SU-DHL-6 (cell line): ENCODE measurements around the gene OGFOD2.

Experiments
- H2AFZ ChIP-seq: fragments of 200-600 bp; sonication (generic); 2 replicates; pipeline ENCODE4 v1.6.1; 2014; ENCODE audit warnings: low read depth, mild to moderate bottlenecking, moderate library complexity, mixed read lengths, antibody characterized with exemption, low read length; ENCODE audit not compliant: severe bottlenecking
- H3F3A ChIP-seq: fragments of 200-600 bp; shearing (Covaris generic); 2 replicates; pipeline ENCODE4 v1.6.0; 2016; ENCODE audit warnings: antibody characterized with exemption, mild to moderate bottlenecking; ENCODE audit not compliant: insufficient read depth
- H3K27ac ChIP-seq: fragments of 200-600 bp; sonication (generic); 2 replicates; pipeline ENCODE4 v1.5.1; 2016; ENCODE audit warnings: low read depth, mild to moderate bottlenecking, low read length, moderate library complexity, mixed read lengths
- H3K27me3 ChIP-seq: fragments of 200-600 bp; sonication (generic), shearing (Covaris generic); 2 replicates; pipeline ENCODE4 v1.6.0; 2014; ENCODE audit warnings: mild to moderate bottlenecking, low read length
- H3K36me3 ChIP-seq: fragments of 200-600 bp; sonication (generic); 2 replicates; pipeline ENCODE4 v1.6.1; 2014; ENCODE audit warnings: mild to moderate bottlenecking, low read length, mixed read lengths
- H3K4me2 ChIP-seq: fragments of 300-600, 200-600 bp; shearing (Covaris generic), sonication (generic); 2 replicates; pipeline ENCODE4 v1.6.0; 2014; ENCODE audit warnings: low read length, low read depth, mild to moderate bottlenecking; ENCODE audit not compliant: poor library complexity, severe bottlenecking
- H3K4me3 ChIP-seq: fragments of 200-600 bp; sonication (generic); 2 replicates; pipeline ENCODE4 v1.5.1; 2014; ENCODE audit warnings: antibody characterized with exemption, low read length, mild to moderate bottlenecking, mixed read lengths; ENCODE audit not compliant: insufficient read depth, poor library complexity, severe bottlenecking
- H3K79me2 ChIP-seq: fragments of 200-600 bp; sonication (generic); 2 replicates; pipeline ENCODE4 v1.6.1; 2014; ENCODE audit warnings: mild to moderate bottlenecking, low read length, moderate library complexity; ENCODE audit not compliant: insufficient read depth
- H3K9ac ChIP-seq: fragments of 200-600 bp; sonication (generic); 2 replicates; pipeline ENCODE4 v1.7.0; 2014; ENCODE audit warnings: mild to moderate bottlenecking, low read length
- H3K9me2 ChIP-seq: fragments of 200-600 bp; sonication (generic); replicated peaks from 2 replicates; pipeline ENCODE4 v1.6.1; 2014; ENCODE audit warnings: low read length; ENCODE audit not compliant: insufficient read depth
- H3K9me3 ChIP-seq: fragments of 200-600 bp; sonication (generic); 2 replicates; pipeline ENCODE4 v1.6.1; 2014; ENCODE audit warnings: low read length, mixed read lengths; ENCODE audit not compliant: insufficient read depth
- H4K20me1 ChIP-seq: fragments of 200-600 bp; sonication (generic); 2 replicates; pipeline ENCODE4 v1.6.1; 2014; ENCODE audit warnings: low read depth, mild to moderate bottlenecking, antibody characterized with exemption, low read length, moderate library complexity, mixed read lengths
- EZH2phosphoT487 ChIP-seq: fragments of 200-600 bp; sonication (generic), shearing (Covaris generic); conservative IDR thresholded peaks from 2 replicates; pipeline ENCODE4 v1.6.1; 2018; ENCODE audit warnings: mild to moderate bottlenecking, antibody characterized with exemption, low read length, moderate library complexity, mixed read lengths
- TF ChIP-seq, protein P1 (sequence below): fragments of 200-600 bp; sonication (generic); IDR thresholded peaks from one replicate; pipeline ENCODE4 v1.5.1; 2017; ENCODE audit warnings: antibody characterized with exemption, mild to moderate bottlenecking, low read length, moderate library complexity; ENCODE audit not compliant: insufficient read depth, poor library complexity, severe bottlenecking

Gene OGFOD2

DNA sequence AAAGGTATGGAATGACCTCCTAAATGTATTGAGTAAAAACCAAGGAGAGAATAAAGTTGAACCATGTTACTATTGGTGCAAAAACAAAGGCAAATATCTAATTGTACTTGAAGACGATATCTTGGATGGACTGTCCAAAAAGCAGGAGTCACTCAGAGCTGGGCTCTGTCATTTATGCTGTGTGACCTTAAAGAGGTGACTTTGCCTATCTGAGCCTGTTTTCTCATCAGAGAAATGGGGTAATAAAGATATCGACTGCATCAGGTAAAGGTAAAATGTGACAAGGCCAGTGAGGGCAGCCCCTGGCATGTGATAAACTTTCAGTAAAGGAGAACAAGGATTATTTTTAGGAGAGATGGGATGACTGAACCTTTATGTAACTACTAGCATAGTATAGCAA is 6.9 kb upstream of the OGFOD2 start:
- H3K36me3 ChIP-seq, result no peaks in the 10 kb centered on the region
- H3K27me3 ChIP-seq, result no peaks in the 10 kb centered on the region
- H3K4me3 ChIP-seq, result no peak overlapping the region
- no peak for TF ChIP-seq EZH2phosphoT487
- TF ChIP-seq, protein P1, sequence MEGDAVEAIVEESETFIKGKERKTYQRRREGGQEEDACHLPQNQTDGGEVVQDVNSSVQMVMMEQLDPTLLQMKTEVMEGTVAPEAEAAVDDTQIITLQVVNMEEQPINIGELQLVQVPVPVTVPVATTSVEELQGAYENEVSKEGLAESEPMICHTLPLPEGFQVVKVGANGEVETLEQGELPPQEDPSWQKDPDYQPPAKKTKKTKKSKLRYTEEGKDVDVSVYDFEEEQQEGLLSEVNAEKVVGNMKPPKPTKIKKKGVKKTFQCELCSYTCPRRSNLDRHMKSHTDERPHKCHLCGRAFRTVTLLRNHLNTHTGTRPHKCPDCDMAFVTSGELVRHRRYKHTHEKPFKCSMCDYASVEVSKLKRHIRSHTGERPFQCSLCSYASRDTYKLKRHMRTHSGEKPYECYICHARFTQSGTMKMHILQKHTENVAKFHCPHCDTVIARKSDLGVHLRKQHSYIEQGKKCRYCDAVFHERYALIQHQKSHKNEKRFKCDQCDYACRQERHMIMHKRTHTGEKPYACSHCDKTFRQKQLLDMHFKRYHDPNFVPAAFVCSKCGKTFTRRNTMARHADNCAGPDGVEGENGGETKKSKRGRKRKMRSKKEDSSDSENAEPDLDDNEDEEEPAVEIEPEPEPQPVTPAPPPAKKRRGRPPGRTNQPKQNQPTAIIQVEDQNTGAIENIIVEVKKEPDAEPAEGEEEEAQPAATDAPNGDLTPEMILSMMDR, result no peak
- no peaks in the 10 kb centered on the region for H3K79me2 ChIP-seq
- peaks cover 5% of the 10 kb centered on the region; the same call in 1 of the 2 replicates for H3F3A ChIP-seq
- no peak overlapping the region for H2AFZ ChIP-seq
- H4K20me1 ChIP-seq, result no peaks in the 10 kb centered on the region
- H3K4me2 ChIP-seq, result no peak overlapping the region
- H3K9ac ChIP-seq, result no peak overlapping the region
- no peaks in the 10 kb centered on the region for H3K9me3 ChIP-seq
- H3K9me2 ChIP-seq, result no peaks in the 10 kb centered on the region
- no peak overlapping the region for H3K27ac ChIP-seq

DNA sequence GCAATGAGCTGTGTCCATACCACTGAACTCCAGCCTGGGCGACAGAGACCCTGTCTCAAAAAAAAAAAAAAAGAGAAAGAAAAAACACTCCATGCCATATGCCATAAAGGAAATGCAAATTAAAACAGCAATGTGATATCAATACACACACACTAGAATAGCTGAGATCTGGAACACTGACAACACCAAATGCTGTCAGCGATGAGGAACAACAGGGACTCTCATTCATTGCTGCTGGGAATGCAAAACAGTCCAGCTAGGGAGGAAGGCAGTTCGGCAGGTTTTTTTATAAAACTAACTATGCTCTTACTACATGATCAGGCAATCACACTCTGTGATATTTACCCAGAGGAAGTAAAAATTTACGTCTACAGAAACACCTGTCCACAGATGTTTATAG is 5.4 kb upstream of the OGFOD2 start:
- TF ChIP-seq, protein P1, result no peak
- no peak for TF ChIP-seq EZH2phosphoT487
- peaks cover 5% of the 10 kb centered on the region; the same call in 1 of the 2 replicates for H3F3A ChIP-seq
- no peak overlapping the region for H3K4me2 ChIP-seq
- no peaks in the 10 kb centered on the region for H3K36me3 ChIP-seq
- no peaks in the 10 kb centered on the region for H3K9me2 ChIP-seq
- H3K9me3 ChIP-seq, result no peaks in the 10 kb centered on the region
- no peak overlapping the region for H3K4me3 ChIP-seq
- no peaks in the 10 kb centered on the region for H3K27me3 ChIP-seq
- H4K20me1 ChIP-seq, result no peaks in the 10 kb centered on the region
- H3K27ac ChIP-seq, result no peak overlapping the region
- H3K9ac ChIP-seq, result no peak overlapping the region
- H3K79me2 ChIP-seq, result no peaks in the 10 kb centered on the region
- H2AFZ ChIP-seq, result no peak overlapping the region

DNA sequence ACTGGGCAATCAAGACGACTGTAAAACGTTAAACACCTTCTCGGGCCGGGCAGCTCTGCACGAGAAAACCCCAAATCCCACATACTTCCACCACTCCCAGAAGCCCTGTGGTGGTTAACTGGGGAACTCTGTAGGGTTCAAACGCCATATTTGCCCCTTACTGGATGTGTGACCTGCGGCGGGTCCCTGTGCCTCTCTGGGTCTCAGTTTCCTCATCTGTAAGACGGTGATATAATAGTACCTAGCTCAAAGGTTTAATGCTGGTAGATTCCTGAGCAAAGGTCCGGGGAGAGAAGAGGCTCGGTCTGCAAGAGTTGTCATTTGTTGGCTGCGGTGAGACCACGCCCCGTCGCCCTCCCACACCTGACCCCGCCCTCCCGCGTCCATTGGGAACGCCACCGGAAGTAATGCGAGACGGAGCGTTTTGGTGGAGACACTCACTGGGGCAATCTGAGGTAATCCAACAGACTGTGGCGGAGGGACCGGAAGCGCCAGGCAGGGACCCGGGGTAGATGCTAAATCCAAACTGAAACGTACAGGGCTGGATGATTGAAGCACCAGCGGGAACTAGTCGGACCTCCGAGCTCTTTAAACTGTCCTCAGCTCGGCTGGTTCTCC is 661 bp upstream of the OGFOD2 start:
- Histone ChIP-seq H4K20me1 (no peaks in the 10 kb centered on the region), H3K79me2 (peaks cover 7% of the 10 kb centered on the region; the same call in 1 of the 2 replicates), H2AFZ (peak overlapping the region; percentile 96), H3K27me3 (no peaks in the 10 kb centered on the region), H3K9ac (peak overlapping the region; percentile 97), H3K9me3 (no peaks in the 10 kb centered on the region), H3K4me3 (peak overlapping the region; percentile 93), H3K4me2 (peak overlapping the region; percentile 96), H3K36me3 (no peaks in the 10 kb centered on the region), H3K27ac (peak overlapping the region; percentile 90), H3K9me2 (no peaks in the 10 kb centered on the region), H3F3A (no peaks in the 10 kb centered on the region)
- no peak for TF ChIP-seq EZH2phosphoT487
- TF ChIP-seq, protein P1, result no peak
